Thyroid gland (tissue), 4 donors: ENCODE results near the gene CACNA1G. TPM values are rescaled to one million over a fixed set of nuclear protein-coding genes. Genes with fewer than 3 reads are reported as not detected.

Experiments used
- DNase-seq, 2 donors: peaks; one replicate each; pipeline ENCODE4 v3.0.0-alpha.2; 2019
- H3K27ac ChIP-seq, 3 donors: fragments of 200-600 bp; sonication (generic); 1 replicate in 2 of 3; 2 replicates in 1 of 3; pipeline ENCODE4 v1.5.1; 2016 to 2019; ENCODE audit warnings: mild to moderate bottlenecking in 1 of 3, moderate library complexity in 1 of 3
- H3K27me3 ChIP-seq: fragments of 200-600 bp; sonication (generic); one replicate; pipeline ENCODE4 v1.5.1; 2019
- H3K36me3 ChIP-seq, 2 donors: fragments of 200-600 bp; sonication (generic); one replicate each; pipeline ENCODE4 v1.5.1; 2016 to 2019
- H3K4me1 ChIP-seq, 2 donors: fragments of 200-600 bp; sonication (generic); one replicate each; pipeline ENCODE4 v1.5.1; 2017 to 2019
- H3K4me3 ChIP-seq, 3 donors: fragments of 200-600 bp; sonication (generic); replicated peaks in 1 of 3; 1 replicate in 2 of 3; 2 replicates in 1 of 3; pipeline ENCODE4 v1.5.1; 2016; ENCODE audit warnings: mild to moderate bottlenecking in 1 of 3
- H3K9me3 ChIP-seq: fragments of 200-600 bp; sonication (generic); one replicate; pipeline ENCODE4 v1.5.1; 2017
- POLR2A ChIP-seq, 2 donors: fragments of 450-650 bp; IDR thresholded peaks; one replicate each; pipeline ENCODE4 v1.6.1; 2017; ENCODE audit warnings: antibody characterized with exemption in 2 of 2, mild to moderate bottlenecking in 2 of 2, moderate library complexity in 1 of 2
- WGBS, 2 donors: methylation state at CpG; one replicate each; pipeline ENCODE4 v1.1.5; 2017; 5-methylcytosine and 5-hydroxymethylcytosine counted together
- intact Hi-C: fragments of 100-400 bp; cut with DNase I; formaldehyde crosslinking; loops from one replicate; pipeline ENCODE4 v1.15.1; 2023
- total RNA-seq, 4 donors: library from RNA; depleted of rRNA; stranded (reverse); fragments of >200 nt; gene quantifications; one replicate each; pipeline ENCODE4 v1.2.3, GENCODE V29; 2016
- TF ChIP-seq, protein P1 (sequence below), 6 experiments: fragments of 200-600 bp in 3 of 6; fragments of 450-650 bp in 3 of 6; sonication (generic) in 3 of 6; IDR thresholded peaks; one replicate each; pipeline ENCODE4 v1.5.1; 2016 to 2019; ENCODE audit warnings: antibody characterized with exemption in 6 of 6, mild to moderate bottlenecking in 2 of 6, inconsistent platforms in 1 of 6, moderate library complexity in 1 of 6

The CACNA1G gene
- total RNA-seq, 4 donors from 2014 or later, result 0.13 to 3.3 (median 0.52) TPM

GRCh38 chr17:50641357-50641756, 80.8 kb downstream of the CACNA1G start:
- no peaks in the 10 kb centered on the region for H3K27me3 ChIP-seq
- DNase-seq, result no peak
- no peaks in the 10 kb centered on the region for H3K9me3 ChIP-seq
- intact Hi-C loops, result no loop called here
- WGBS, 2 donors, result 69 to 79% methylated on average over 3 of the region's 3 CpGs
- TF ChIP-seq POLR2A (IDR thresholded peaks at IDR 0.05), result no peak
- TF ChIP-seq, protein P1, sequence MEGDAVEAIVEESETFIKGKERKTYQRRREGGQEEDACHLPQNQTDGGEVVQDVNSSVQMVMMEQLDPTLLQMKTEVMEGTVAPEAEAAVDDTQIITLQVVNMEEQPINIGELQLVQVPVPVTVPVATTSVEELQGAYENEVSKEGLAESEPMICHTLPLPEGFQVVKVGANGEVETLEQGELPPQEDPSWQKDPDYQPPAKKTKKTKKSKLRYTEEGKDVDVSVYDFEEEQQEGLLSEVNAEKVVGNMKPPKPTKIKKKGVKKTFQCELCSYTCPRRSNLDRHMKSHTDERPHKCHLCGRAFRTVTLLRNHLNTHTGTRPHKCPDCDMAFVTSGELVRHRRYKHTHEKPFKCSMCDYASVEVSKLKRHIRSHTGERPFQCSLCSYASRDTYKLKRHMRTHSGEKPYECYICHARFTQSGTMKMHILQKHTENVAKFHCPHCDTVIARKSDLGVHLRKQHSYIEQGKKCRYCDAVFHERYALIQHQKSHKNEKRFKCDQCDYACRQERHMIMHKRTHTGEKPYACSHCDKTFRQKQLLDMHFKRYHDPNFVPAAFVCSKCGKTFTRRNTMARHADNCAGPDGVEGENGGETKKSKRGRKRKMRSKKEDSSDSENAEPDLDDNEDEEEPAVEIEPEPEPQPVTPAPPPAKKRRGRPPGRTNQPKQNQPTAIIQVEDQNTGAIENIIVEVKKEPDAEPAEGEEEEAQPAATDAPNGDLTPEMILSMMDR (IDR thresholded peaks at IDR 0.05), result no peak
- H3K36me3 ChIP-seq, result no peaks in the 10 kb centered on the region
- peaks cover 27 to 50% of the 10 kb centered on the region in 2 donors for H3K4me1 ChIP-seq
- no peak overlapping the region for H3K27ac ChIP-seq
- H3K4me3 ChIP-seq, result no peak overlapping the region

DNA sequence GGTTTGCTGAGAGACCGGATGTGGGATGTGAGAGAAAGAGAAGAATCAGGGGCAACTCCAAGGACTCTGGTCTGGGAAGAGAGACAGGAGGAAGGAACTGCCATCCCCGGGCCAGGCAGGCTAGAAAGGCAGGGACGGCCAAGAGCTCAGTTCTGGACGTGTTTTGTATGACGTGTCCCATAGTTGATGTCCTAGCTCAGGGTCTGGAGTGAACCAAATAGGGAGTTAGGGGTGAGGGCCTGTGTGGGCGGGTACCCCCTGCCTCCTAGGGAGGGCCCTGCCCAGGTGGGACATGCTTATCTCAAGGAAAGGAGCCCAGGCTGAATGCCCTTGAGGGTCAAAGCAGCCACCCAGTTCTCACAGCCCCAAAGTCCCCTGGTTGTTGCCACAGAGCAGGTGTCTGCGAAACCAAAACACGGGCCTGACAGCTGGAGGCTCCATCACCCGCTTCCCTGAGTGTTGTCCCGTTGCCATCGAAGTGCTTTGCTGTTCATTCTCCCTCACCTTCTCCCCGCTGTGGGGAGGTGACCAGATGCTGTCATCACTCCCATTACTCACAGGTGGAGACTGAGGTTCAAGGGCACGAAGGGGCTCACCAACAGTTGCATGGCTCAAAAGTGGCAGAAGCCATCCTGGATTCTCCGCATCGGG, 81.7 kb downstream of the CACNA1G start:
- TF ChIP-seq, protein P1 (IDR thresholded peaks at IDR 0.05), result no peak
- TF ChIP-seq POLR2A (IDR thresholded peaks at IDR 0.05), result no peak
- intact Hi-C loops, result no loop called here
- WGBS, 2 donors, result 86 to 93% methylated on average over 15 of the region's 15 CpGs

DNA sequence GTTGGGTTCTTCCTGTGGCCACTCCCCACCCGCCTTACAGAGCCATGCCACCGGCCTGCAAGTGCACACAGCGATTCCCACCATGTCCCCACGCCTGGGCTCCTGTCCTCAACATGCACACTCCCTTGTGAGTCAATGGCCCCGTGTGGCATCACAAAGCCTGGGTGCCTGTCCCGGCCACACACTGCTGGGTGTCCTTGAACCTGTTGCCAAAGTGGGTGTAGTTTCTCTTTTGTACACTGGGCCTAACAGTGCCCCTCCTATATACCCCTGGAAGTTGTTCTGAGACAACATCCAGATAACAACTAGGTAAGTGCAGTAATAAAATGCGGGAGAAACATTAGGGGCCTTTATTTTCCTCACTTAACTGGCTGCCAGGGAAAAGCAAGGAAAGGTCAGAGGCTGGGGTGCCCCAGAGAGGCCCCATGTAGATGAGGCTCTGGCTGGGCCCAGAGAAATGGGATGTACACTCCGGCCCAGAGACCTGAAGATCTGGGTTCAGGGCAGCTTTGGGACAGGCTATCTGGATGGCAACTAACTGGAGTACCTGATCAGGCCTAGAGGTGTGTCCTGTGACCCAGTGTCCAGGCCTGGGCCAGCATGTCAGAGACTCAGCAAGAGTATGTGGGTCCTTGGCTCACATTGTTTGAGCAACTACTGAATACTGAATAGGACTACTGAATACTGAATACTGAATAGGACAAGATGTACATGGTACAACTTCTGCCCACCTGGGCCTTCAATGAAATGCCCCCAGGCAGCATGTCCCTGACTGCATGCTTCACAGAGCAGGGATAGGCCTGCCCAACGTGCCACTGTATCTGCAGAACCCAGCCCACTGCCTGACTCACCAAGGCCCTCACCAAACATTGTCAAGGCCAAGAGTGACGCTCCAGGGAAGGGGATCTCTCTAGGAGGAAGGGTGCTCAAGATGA, 82.5 kb downstream of the CACNA1G start:
- H3K9me3 ChIP-seq, result no peaks in the 10 kb centered on the region
- DNase-seq, result peak in 1 of 2 donors; percentile 53
- no peaks in the 10 kb centered on the region for H3K36me3 ChIP-seq
- WGBS, 2 donors, result 85 to 88% methylated on average over 9 to 10 of the region's 10 CpGs
- TF ChIP-seq, protein P1 (IDR thresholded peaks at IDR 0.05), result no peak
- no peak for TF ChIP-seq POLR2A (IDR thresholded peaks at IDR 0.05)
- peaks cover 27 to 46% of the 10 kb centered on the region in 2 donors for H3K4me1 ChIP-seq
- H3K27me3 ChIP-seq, result no peaks in the 10 kb centered on the region
- no peak overlapping the region for H3K4me3 ChIP-seq
- no peak overlapping the region for H3K27ac ChIP-seq
- intact Hi-C loops, result no loop called here

More for the DNA sequence above, 81.7 kb downstream of the CACNA1G start:
- Histone ChIP-seq H3K27ac (no peak overlapping the region), H3K36me3 (no peaks in the 10 kb centered on the region), H3K9me3 (no peaks in the 10 kb centered on the region), H3K4me1 (peaks cover 27 to 47% of the 10 kb centered on the region in 2 donors), H3K4me3 (no peak overlapping the region), H3K27me3 (no peaks in the 10 kb centered on the region)
- DNase-seq, result no peak

GRCh38 chr17:50645748-50646682, 85.5 kb downstream of the CACNA1G start:
- intact Hi-C loops, result no loop called here
- 95 to 100% methylated on average over 3 of the region's 3 CpGs for WGBS, 2 donors
- TF ChIP-seq, protein P1 (IDR thresholded peaks at IDR 0.05), result no peak
- no peak for TF ChIP-seq POLR2A (IDR thresholded peaks at IDR 0.05)
- H3K27ac ChIP-seq, result no peak overlapping the region
- DNase-seq, result no peak
- no peaks in the 10 kb centered on the region for H3K36me3 ChIP-seq
- peaks cover 0 to 17% of the 10 kb centered on the region in 2 donors for H3K4me1 ChIP-seq
- H3K27me3 ChIP-seq, result no peaks in the 10 kb centered on the region
- no peak overlapping the region for H3K4me3 ChIP-seq
- no peaks in the 10 kb centered on the region for H3K9me3 ChIP-seq
